GM18907 (cell line): ENCODE data around the gene GLCE.
"Not testable (repeated sequence)": the region's sequence is repeated elsewhere in the genome, so short reads cannot be mapped to it uniquely, and the experiment has no call there.

Source experiments
- ATAC-seq: cut with Tn5 transposase; IDR thresholded peaks from one replicate; pipeline ENCODE4 v1.9.1; 2021; ENCODE audit warnings: mild to moderate bottlenecking, moderate library complexity; ENCODE audit not compliant: unreplicated experiment

The GLCE gene

GRCh38 chr15:69244798-69245197 is 84.4 kb downstream of the GLCE start:
- no peak for ATAC-seq

DNA sequence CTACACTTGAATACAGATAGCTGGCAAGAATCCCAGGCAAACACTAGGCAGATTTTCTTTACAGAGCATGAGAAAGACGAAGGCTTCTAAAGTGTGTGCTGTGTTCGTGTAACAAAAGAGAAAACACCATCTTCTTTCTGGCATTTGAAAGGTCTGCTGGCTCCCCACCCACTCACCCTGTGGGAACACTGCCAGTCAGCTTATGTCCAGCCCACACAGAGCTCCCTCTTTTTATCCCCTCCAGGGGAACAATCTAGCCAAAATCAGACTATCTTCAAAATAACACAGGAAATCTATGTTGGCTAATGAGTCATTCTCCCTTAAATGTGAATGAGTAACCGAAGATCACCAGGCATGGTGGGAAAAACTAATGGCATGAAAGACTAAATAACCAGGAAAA is 92.7 kb downstream of the GLCE start:
- ATAC-seq: no peak

DNA sequence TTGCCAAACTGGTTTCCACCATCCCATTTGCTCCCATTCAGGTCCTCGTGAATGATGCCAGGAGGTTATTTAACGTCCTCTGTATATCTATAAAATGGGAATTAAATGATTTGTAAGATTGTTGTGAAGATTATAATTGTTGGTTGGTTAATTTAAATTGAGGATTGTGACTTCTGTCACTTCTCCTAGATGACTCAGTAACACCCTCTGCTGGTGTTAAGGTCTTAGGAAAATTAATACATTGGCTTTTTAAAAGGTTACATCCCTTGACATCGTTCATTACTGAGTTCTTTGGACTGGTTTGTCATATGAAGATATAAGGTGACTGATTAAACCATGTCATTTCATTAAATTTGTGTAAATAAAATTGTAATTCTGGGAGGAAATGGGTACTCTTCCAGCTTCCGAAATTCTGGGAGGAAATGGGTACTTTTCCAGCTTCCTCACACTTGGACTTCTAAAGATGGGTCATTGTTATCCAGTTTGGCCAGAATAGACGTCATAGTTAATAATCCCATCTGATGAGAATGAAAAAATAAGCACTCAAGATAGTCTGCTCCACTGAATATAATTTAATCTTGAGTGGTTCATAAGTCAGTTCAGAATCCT is 105.0 kb downstream of the GLCE start:
- ATAC-seq: no peak

DNA sequence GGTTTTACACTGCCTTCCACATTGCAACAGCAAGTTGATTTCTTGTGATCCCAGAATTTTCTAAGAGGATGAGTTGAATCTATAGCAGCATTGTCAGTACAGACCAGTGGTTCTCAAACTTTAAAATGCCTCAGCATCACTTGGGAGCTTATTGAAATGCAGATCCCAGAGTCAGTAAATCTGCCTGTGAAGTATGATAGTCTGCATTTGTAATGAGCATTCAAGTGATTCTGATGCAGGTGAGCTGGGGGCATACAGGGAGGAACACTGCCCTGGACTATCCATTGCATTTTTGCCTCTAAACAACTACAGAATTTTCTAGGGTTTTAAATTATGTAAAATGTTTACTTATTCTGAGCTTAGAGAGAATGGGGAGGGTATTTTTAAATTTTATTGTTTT is 110.8 kb downstream of the GLCE start:
- no peak for ATAC-seq

DNA sequence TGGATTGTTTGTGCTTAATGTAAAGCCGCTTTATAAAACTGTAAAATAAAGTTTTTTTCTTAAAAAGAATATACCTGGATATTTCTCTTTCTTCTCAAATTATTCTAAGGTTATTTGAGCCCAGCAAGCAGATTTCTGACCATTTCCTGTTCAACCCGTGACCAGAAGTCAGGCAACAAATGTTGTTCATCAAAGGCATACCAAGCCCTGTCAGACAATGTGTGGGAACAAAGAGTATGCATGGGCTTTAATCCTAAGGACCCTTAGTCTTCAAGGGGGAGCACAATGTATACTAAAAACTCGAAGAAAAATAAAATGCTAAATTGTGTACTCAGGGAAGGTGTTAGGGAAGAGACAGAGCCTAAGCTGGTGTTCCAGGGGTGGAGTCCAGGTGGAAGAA is 111.7 kb downstream of the GLCE start:
- no peak for ATAC-seq

DNA sequence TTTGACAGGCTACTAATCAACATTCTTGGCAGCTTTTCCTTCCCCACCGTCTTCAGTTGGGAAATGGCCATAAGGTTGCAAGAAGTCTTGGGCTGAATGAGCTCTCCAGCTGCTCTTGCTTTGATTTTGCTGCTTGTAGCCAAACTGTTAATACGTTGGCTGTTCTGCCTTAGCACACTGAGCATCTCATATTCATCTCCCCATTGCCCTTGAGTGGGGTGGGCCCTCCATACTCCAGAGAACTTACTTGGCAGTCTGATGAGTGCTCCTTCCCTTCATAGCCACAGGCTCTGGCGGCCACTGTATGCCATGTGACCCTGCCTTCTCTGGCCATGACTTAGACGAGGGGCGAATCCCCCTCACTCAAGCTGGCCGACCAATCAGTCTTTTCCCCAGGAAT is 112.5 kb downstream of the GLCE start:
- ATAC-seq: no peak

DNA sequence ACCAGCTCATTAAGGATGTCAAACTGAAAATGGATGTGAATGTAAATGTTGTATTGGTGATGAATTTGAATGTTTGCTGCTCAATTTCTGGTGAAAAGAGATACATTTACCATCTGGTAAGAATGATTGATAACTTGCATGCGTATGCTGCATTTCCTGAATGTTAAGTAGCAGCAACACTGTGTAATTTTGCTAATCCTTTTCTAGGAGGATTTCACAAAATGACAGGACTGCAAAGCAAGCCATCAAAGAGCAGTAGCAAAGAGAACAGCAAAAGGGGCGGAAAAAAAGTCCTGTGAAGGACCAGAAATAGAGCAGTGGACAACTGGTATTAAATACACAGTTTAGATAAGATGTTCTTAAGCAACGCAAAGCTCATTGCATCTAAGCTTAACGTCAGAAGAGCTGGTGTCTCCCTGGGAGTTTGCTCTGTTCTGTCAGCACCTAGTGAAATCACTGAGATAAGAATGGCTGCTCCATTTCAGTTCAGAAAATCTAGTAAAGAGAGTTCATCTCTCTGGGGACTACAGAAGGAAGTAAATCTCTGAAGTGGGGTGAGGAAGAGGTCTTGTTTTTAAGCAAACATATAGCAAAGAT is 114.7 kb downstream of the GLCE start:
- no peak for ATAC-seq

GRCh38 chr15:69275933-69276560 is 115.6 kb downstream of the GLCE start:
- ATAC-seq: no peak

DNA sequence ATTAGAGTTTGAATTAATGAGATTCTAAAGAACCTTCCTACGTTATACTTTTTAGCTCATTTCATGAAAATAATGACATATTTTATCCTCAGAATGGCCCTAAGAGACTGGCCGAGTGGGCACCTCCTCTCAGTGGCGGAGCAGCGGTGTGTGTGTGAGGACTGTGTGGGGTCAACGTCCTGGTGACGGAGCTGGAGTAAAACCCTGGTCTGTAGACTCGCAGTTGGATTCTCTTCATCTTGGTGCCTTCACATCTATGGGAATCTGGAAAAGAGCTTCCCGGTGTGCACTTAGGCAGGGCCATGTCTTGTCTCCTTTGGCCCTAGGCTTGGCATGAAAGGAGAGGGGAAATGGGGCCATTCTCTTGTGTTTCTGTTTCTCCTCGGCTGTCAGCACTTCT is 116.9 kb downstream of the GLCE start:
- no peak for ATAC-seq

- no peak for ATAC-seq
Measured at GRCh38 chr15:69279636-69280035, 119.2 kb downstream of the GLCE start.

DNA sequence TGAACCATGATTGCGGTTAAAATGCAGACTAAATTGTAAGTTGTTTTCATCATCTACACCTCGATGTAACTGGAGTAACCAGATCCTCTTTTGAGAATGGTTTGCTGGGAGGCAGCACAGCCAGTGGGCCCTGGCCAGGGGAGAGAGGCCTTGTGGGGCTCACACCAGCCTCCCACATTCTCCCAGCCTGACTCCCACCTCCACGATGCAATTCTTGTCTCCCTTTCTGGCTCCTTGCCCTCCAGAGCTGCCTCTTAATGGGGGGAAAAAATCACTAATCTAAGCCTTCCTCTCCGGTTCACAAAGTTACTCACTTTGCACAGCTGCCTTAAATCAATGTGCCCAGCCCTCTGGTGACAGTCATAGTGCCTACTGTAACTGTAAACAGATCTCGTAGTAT is 120.3 kb downstream of the GLCE start:
- no peak for ATAC-seq

- ATAC-seq: no peak
Measured at GRCh38 chr15:69282104-69282743, 121.8 kb downstream of the GLCE start.

DNA sequence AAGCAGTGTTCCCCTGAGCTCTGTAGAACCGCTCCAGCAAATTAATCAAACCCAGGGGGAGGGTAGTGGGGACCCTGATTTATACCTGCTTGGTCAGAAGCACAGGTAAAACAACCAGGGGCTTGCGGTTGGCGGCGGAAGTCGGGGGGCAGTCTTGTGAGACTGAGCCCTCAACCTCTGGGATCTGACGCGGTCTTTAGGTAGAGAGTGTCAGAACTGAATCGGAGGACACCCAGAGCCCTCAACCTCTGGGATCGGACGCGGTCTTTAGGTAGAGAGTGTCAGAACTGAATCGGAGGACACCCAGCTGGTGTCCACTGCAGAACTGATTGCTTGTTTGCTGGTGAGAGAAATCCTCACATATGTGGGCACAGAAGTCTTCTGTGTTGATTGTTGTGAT is 125.4 kb downstream of the GLCE start:
- no peak for ATAC-seq

- no peak for ATAC-seq
Measured at GRCh38 chr15:69288011-69288410, 127.6 kb downstream of the GLCE start.

DNA sequence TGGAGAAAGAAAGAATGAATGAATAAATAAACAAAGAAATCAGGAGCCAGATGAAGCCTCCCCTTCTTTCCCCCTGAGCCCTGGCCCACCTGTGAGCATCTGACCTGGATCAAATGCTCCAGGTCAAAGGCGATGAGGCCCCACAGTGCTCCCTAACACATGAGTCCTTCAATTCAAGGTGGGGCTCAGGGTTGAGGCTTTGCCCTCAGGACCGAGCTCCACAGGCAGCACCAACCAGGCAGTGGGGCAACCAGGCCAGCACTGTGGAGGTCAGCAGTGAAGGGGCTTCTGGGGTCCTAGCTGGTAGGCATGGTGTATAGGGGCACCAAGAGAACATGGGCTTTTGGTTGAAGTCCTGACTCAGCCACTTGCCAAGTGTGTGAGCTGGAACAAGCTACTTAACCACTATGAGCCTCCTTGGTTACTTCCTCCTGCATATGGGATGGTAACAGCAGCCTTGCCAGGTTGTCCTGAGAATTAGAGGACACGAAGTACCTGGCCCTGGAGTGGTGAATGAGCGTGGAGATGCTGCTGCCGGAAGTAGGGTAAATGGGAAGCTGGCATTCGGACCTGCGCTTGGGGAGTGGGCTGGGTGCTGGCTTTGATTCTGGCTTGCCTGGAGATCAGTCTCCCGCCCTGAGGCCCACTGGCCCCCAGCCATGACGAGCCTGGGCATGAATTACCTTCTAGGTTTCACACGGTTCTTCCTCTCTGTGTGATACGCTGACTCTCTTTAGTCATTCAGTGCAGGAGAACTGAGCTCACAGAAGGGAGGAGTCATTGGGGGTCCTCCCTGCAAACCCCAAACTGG is 128.3 kb downstream of the GLCE start:
- no peak for ATAC-seq

DNA sequence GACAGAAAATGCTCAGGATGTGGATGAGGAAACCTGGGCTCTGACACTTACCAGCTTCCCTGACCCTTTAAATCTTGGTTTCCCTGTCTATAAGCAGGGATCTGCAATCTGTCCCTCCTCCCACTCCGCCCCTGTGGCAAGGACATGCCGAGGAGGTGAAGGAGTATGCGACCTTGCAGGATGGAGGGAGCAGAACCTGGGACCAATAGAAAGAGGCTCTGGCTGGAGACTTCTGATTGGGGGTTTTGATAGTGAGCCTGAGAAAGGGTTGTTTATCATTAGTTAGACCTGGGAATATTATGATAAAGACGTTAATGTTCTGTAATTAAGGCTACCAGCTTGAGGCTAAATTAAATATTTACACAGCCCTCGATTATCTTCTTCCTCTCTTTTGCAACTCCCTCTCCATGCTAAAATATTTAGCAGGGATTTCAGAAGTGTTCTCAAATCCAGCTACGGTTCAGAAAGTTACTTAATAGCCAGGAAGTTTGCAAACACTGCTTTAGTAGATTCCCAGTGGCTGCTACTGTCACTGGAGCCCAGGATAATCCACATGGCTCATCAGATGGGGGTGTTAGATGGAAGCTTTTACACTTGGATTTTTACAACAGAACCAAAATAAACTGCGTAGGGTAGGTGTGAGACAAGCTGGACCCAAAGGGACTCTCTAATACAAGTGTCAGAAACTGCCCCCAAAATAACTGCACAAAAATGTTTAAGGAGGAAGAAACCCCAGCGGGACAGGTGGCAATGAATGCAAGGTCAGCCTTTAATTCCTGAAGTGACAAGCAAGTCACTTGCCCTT is 129.1 kb downstream of the GLCE start:
- ATAC-seq: no peak

DNA sequence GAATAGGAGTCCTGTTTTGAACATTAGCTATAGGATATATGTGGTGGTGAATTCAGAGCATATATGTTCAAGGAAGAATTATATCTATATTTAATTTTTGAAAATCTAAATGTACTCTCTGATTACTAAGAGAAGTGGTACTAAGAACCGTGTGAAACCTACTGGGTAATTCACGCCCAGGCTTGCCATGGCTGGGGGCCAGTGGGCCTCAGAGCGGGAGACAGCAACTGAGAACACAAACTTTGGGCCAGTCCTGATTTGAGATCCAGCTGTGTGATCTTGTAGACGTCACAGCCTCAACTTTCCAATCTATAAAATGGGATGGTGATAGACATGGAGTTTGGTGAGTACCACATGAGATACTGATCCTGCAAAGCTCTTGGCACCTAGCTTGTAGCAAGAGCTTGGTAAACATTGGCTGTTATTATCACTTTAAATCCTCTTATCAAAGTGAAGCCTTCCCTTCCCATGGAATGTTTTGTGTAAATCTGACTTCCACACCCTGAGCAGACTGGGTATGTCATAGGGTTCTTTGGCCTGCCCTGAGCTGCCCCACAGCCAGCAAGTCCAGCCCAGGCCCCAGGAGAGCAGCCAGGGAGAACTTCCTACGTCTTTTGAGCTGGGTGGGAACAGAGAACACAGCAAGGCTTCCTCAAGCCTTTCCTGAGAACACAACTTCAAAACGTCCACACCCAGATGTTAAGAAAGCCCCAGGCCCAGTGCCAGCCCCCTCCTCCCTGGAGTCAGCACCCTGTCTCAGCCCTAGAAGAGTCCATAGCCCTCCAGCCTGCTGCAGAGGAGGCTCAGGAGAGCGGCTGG is 130.1 kb downstream of the GLCE start:
- no peak for ATAC-seq

DNA sequence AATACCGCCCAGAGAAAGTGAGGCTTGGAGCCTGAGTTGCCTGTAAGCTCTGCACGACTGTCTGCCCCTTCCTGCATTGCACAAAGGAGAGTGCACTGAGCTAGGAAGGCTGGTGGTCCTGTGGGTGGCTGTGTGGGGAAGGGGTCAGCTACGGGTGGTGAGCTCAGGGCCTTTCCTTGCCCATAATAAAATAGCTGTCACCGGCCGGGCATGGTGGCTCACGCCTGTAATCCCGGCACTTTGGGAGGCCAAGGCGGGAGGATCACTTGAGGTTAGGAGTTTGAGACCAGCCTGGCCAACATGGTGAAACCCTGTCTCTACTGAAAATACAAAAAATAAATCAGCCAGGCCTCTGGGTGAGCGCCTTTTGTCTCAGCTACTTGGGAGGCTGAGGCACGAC is 131.2 kb downstream of the GLCE start:
- ATAC-seq: not testable (repeated sequence)

GRCh38 chr15:69292826-69293420 is 132.5 kb downstream of the GLCE start:
- ATAC-seq: no peak
